ENCODE data around the gene FAM200A.

Gene FAM200A

DNA sequence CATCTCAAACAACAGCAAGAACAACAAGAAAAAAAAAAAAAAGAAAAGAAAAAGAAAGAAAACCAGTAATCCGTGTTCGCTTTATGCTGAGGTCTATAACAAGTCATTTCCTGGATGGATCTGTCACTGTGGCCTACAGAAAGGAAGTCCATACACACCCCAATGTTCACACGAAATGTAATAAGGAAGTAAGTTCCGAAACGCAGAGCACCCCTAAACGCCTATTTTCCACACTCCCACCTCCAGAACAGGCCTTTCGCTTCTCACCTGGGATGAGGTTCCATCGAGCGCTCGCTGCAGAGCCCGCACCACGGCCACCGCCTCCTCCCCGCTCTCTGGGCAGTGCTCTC is 52.6 kb downstream of the FAM200A start:
- H3K27me3 ChIP-seq (ENCODE audit: low read depth, low read length), result no peaks in the 10 kb centered on the region

DNA sequence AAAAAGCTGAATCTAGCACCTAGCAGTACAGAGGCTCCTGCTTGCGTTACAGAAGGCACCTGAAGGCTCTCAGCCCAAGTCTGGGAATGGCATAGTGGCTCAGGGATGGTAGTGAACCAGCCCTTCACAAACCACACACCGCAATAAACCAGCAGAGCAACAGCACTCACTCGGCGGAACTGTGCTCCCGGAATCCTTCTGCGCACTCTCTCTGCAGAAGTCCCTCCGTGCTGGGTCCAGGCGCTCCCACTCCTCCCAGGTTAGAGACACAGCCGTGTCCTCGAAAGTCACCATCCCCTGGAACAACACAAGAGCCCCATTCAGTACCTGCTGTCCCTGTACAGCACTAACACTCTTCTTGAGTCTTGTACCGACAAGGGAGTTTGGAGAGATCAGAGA is 53.4 kb downstream of the FAM200A start:
- H3K9me3 ChIP-seq (ENCODE audit: control insufficient read depth in 1 of 2, low read length in 2 of 2), result peaks cover 9 to 11% of the 10 kb centered on the region in 2 donors
- no peaks in the 10 kb centered on the region for H3K27me3 ChIP-seq (ENCODE audit: low read depth, low read length)
- H3K4me1 ChIP-seq (ENCODE audit: control insufficient read depth in 1 of 2, insufficient read depth in 2 of 2, low read length in 2 of 2), result peaks cover 4 to 24% of the 10 kb centered on the region in 2 donors
- peak overlapping the region; percentile 99 to 100 for H3K4me3 ChIP-seq (ENCODE audit: low read depth in 1 of 2, low read length in 2 of 2)
- H3K36me3 ChIP-seq (ENCODE audit: control insufficient read depth in 1 of 2, insufficient read depth in 2 of 2, low read length in 2 of 2), result peaks cover 14 to 41% of the 10 kb centered on the region in 2 donors
- H3K27ac ChIP-seq (ENCODE audit: low read length), result peak overlapping the region; percentile 99

More for the DNA sequence above, 52.6 kb downstream of the FAM200A start:
- Histone ChIP-seq H3K9me3 (ENCODE audit: control insufficient read depth in 1 of 2, low read length in 2 of 2) (peaks cover under 1 to 3% of the 10 kb centered on the region in 2 donors), H3K36me3 (ENCODE audit: control insufficient read depth in 1 of 2, insufficient read depth in 2 of 2, low read length in 2 of 2) (peaks cover 6 to 33% of the 10 kb centered on the region in 2 donors), H3K27ac (ENCODE audit: low read length) (peak overlapping the region; percentile 99), H3K4me1 (ENCODE audit: control insufficient read depth in 1 of 2, insufficient read depth in 2 of 2, low read length in 2 of 2) (peaks cover 4 to 29% of the 10 kb centered on the region in 2 donors), H3K4me3 (ENCODE audit: low read depth in 1 of 2, low read length in 2 of 2) (peak overlapping the region; percentile 99 to 100)

DNA sequence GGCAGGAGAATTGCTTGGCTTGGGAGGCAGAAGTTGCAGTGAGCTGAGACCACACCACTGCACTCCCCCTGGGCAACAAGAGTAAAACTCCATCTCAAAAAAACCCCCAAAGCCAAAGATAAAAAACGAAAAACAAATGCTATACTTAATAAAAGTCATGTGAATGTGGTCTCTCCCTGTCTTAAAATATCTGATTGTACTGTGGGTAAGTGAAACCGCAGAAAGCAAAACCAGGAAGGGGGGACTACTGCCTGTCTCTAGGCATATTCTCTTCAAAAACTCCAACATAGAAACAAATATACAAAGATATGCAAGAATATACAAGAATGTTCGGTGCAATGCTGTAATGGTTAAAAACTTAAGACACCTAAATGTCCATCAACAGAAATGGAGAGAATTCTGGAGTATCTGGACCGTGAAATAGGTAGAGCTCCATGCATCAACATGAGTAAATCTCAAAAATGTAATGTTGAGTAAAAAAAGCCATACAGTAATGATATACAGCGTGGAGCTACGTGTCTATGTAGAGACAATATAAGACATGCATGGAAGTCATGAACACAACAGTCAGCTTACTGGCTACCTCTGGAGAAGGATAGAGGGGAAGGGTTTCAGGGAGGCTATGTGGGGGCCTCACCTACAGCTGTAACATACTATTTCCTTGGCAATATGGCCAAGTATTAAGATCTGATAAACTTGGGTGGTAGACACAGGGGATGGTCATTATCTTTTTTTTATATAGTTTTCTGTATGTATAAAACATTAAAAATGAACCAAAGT is 54.0 kb downstream of the FAM200A start:
- Histone ChIP-seq H3K4me1 (ENCODE audit: control insufficient read depth in 1 of 2, insufficient read depth in 2 of 2, low read length in 2 of 2) (peaks cover 4 to 24% of the 10 kb centered on the region in 2 donors), H3K4me3 (ENCODE audit: low read depth in 1 of 2, low read length in 2 of 2) (peak overlapping the region; percentile 99 to 100), H3K36me3 (ENCODE audit: control insufficient read depth in 1 of 2, insufficient read depth in 2 of 2, low read length in 2 of 2) (peaks cover 18 to 47% of the 10 kb centered on the region in 2 donors), H3K27me3 (ENCODE audit: low read depth, low read length) (no peaks in the 10 kb centered on the region), H3K9me3 (ENCODE audit: control insufficient read depth in 1 of 2, low read length in 2 of 2) (peaks cover 11 to 17% of the 10 kb centered on the region in 2 donors), H3K27ac (ENCODE audit: low read length) (no peak overlapping the region)

Data from muscle layer of duodenum (tissue), 2 donors.